Epidermal melanocyte (primary cell): ENCODE results near the gene SRM.
"Not testable (repeated sequence)": the region's sequence is repeated elsewhere in the genome, so short reads cannot be mapped to it uniquely, and the experiment has no call there.

Source experiments
- DNase-seq: peaks from one replicate; pipeline ENCODE4 v3.0.0; 2011; ENCODE audit warnings: low spot score; ENCODE audit not compliant: insufficient read length

Gene SRM

GRCh38 chr1:11064942-11065341 lies 5.1 kb upstream of the SRM start:
- no peak for DNase-seq

- DNase-seq: not testable (repeated sequence)
These were observed 4.2 kb upstream of the SRM start for GRCh38 chr1:11063937-11064537.

GRCh38 chr1:11062965-11063401 lies 3.2 kb upstream of the SRM start:
- DNase-seq: peak; percentile 86

GRCh38 chr1:11061652-11062365 lies 2.0 kb upstream of the SRM start:
- no peak for DNase-seq

GRCh38 chr1:11059155-11059967 lies 457 bp downstream of the SRM start:
- no peak for DNase-seq

- DNase-seq: no peak
These were observed 1.1 kb downstream of the SRM start for GRCh38 chr1:11058595-11059154.

DNA sequence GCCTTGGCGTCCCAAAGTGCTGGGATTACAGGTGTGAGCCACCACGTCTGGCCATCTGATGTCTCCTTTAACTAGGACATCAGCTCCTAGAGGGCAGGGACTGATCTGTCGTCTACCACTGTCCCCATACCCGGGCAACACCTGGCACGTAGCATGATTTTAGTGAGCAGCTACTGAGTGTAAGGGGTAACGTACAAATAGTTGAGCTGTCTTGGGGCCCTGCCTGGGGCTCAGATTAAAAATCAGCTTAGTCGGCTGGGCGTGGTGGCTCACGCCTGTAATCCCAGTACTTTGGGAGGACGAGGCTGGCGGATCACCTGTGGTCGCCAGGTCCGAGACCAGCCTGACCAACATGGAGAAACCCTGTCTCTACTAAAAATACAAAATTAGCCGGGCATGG lies 1.8 kb downstream of the SRM start:
- no peak for DNase-seq

DNA sequence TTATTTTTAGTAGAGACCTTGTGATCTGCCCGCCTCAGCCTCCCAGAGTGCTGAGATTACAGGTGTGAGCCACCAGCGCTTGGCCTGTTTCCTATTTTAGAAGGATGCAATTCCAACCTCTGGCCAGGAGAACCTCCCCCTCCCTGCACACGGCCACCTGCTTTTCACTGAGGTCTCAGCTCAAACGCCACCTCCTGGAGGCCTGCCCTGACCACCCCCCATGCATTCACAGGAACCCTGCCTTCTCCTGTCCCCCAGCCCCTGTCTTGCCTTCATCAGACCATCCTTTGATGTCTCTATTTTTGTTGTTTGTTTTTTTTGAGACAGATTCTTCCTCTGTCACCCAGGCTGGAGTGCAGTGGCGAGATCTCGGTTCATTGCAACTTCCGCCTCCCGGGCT lies 2.3 kb downstream of the SRM start:
- no peak for DNase-seq

GRCh38 chr1:11056504-11056903 lies 3.3 kb downstream of the SRM start:
- DNase-seq: no peak

DNA sequence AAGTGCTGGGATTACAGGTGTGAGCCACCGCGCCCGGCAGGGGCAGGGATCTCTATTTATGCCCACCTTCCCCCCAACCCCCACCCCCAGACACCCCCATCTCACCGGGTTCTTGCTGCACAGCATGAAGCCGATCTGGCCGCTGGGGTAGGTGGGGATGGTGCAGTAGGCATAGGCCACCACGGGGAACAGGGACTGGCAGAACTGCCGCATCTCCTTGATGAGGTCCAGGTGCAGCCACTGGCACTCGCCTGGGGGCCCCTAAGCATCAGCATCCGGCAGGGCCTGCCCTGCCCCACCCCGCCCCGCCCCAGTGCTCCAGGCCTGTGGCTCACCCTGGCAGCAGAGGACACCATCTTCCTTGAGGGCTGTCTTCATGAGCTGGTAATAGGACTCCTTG lies 4.1 kb downstream of the SRM start:
- no peak for DNase-seq

DNA sequence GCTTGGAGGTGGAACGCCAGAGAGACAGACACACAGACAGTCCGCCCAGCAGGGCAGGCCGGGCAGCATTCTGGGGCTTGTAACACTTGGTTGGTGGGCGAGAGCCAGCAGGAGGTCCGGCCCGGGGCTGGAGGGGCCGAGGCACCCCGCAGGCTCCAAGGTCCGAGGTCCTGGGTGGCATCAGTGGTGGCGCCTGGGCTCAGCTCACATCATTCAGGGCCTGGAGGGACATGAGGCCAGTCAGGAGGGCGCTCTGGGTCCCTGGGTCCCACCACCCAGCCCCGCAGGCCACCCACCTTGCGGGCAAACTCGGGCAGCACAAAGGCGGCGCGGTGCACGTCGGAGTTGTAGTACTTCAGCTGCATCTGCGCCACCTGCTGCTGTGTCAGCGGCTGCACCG lies 5.2 kb downstream of the SRM start:
- DNase-seq: no peak

- no peak for DNase-seq
These were observed 5.6 kb downstream of the SRM start for GRCh38 chr1:11054181-11054580.

GRCh38 chr1:11053758-11054137 lies 6.1 kb downstream of the SRM start:
- no peak for DNase-seq

DNA sequence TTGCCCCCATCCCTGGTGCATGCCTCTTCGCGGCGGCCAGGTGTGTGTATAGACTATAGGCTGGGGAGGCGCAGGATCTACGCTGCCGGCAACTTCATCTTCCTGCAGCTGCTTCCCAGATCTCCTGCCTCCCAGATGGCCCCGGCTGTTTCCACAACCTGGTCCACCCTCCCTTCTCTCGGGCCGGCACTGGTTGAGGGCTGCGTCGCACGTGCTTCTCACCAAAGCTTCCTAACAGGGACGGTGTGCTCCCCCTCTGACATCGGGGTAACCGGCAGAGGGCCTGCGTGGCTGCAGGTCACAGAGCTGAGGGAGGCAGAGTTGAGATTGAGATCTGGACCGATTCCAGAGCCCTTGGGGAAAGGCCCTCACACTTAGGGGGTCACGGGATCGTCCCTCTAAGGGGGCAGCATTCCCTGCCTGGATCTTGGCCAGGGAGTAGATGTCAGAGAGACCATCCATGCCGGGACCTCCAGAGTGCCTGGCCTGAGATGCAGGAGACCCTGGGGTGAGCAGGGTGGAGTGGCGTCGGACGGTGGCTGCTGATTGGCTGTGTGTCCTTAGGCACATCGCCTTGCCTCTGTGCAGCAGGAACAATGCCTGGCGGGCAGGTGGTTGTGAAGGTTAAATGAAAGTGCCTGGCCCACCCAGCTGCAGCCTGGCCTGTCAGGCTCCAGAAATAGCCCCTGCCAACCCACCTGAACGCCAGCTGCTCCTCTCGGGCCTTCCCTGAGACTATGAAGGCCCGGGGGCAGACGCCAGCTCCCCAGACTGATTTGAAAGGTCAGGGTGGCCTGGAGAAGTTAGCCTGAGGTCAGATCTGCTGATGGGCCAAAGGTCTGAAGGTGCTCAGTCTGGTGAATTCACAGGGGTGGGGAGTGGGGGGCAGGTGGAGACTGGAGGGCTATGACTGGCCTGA lies 6.7 kb downstream of the SRM start:
- no peak for DNase-seq

DNA sequence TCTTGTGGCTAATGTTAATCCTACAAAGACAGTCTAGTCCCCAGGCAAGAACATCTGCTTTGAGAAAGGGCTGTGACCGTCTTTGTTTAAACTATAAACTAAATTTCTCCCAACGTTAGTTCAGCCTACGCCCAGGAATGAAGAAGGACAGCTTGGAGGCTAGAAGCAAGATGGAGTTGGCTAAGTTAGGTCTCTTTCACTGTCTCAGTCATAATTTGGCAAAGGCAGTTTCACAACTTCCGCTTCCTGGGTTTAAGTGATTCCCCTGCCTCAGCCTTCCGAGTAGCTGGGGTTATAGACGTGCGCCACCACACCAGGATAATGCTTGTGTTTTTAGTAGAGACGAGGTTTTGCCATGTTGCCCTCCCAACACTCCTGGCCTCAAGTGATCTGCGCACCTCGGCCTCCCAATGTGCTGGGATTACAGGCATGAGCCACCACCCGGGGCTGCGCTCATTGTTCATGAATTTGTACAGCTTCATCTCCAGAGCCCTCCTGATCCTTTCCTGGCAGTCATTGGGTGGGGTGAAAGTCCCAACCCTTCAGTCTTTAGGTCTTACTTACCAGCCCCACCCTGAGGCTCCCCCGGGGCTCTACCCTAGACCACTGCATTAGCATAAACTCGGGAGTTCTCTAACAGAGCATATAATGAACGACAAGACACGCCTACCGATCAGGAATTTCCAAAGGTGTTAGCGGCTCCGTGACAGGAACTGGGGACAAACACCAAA lies 7.9 kb downstream of the SRM start:
- no peak for DNase-seq

DNA sequence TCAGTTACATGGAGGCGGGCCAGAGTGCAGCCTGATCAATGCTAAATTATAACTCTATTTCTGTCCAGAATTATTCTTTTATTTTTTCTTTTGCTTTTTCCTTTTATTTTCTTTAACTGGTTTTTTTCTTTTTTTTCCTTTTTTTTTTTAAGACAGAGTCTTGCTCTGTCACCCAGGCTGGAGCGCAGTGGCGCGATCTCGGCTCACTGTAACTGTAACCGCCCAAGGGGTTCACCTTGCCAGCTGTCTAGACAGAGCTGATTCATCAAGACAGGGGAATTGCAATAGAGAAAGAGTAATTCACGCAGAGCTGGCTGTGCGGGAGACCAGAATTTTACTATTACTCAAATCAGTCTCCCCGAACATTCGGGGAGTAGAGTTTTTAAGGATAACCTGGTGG lies 8.7 kb downstream of the SRM start:
- not testable (repeated sequence) for DNase-seq

DNA sequence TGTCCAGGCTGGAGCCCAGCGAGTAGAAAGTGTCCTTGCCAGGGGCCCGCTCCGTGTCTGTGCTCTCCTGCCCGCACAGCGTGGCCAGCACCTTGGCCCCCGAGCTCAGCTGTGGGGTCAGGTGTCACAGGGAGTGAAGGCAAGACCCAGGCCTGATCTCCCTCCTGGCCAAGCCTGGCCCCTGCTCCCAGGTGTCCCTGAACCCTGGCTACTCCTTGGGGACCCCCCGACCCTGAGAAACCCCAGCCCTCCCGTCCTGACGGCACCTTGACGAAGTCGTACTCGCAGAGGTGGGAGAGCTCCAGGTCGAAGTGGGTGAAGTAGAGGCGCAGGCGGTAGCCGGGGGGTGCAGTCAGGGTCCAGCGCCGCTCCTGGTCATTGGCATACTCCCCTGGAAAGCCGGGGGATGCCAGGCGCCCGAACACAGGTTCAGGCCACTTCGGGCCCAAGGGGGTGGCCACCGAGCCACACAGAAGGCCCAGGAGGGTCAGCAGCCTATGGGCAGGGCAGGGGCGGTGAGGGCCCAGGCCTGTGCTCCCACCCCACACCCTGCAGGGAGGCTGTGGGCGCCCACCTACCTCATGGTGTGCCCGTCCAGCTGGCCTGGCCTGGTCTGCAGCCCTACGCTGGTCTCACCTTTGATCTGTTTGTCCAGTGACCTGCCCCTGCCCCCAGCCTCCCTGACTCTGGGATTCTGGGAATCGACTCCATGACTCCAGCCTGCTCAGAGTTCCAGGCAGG lies 13.0 kb downstream of the SRM start, which contains the start of gene MASP2:
Gene MASP2 (minus strand): TSS at position 615 of the 741 bp plus-strand sequence. CDS start 32 bp downstream, at position 583.
- DNase-seq: no peak

GRCh38 chr1:11046270-11046566 lies 13.6 kb downstream of the SRM start:
- no peak for DNase-seq

DNA sequence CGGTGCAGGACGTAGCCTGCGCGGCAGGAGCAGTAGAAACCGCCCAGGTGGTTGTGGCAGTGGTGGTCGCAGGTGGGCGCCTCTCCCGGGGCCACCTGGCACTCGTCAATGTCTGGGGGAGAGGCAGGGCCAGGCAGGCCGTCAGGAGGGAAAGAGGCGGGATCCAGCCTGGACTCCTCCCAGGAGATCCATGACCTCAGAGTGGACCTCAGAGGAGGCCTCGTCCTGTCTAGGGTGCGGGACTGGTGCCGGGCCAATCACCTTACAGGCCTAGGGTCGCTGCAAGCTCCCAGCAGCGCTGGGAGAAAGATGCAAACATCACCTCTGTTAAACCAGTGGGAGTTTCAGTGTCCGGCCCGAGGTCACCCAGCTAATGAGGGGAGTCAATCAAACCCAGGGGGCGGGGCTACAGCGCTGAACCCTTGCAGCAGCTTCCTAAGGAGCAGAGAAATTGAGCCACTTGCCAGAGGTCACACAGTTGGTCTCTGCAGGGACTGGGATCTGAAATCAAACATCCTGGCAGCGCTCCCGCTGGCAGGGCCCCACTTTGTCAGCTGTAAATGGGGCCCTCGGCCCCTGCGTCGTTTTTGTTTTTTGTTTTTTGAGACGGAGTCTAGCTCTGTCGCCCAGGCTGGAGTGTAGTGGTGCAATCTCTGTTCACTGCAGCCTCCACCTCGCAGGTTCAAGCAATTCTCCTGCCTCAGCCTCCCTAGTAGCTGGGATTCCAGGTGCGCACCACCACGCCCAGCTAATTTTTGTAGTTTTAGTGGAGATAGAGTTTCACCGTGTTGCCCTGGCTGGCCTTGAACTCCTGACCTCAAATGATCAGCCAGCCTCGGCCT lies 14.2 kb downstream of the SRM start:
- DNase-seq: peak; percentile 15
